SK-MEL-5 (cell line): ENCODE measurements around the gene FH. TPM values are rescaled to one million over a fixed set of nuclear protein-coding genes. Genes with fewer than 3 reads are reported as not detected.

Experiments
- DNase-seq: peaks from one replicate; pipeline ENCODE4 v3.0.0-alpha.2; 2016; ENCODE audit warnings: low read depth, low spot score
- in situ Hi-C: cut with HindIII; loops from 2 replicates; pipeline ENCODE4 v1.10.0; 2016; ENCODE audit warnings: low sequenced_read_pairs, high pct_unique_total_duplicates, low pct_unique_long_range_greater_than_20kb
- total RNA-seq: library from RNA; depleted of rRNA; stranded (reverse); fragments of >200 nt; shearing (Covaris generic); gene quantifications from 2 replicates; pipeline ENCODE4 v1.2.3, GENCODE V29; 2014; rRNA removed

FH gene
- total RNA-seq, 1 experiment from 2014 or later: 79.1 TPM

DNA sequence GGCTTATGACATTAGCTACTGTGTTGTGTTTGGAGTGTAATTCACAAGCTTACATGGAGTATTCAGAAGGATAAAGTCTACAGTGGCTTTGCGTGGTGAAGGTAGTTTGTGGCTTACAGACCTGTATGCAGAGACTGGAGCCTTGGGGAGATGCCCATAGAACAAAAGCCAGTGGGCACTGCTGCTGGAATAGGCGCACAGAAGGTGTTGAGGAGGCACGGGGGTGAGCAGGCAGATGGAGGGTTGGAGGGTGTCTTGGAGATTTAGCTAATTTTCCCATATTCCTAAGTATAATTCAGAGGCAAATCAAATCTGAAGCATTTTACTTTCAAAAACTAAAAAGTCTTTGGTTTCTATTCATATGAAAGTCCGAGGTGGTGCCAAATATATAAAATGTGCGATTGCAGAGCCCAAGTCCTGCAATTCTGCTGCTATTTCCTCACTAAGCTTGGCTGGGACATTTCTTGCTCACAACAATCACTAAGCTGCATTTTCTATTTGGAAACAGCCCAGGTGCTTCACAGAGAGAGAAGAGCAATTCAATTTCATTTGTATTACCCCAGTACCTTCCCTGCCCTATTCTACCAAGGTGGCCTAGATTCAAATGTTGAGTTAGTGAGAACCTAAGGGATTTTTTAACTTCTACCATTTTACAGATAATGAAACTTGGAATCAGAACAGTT, 48.5 kb downstream of the FH start:
- in situ Hi-C loops: no loop called here
- DNase-seq: no peak

- no peak for DNase-seq
- in situ Hi-C loops: no loop called here
Measured at GRCh38 chr1:241470361-241470760, 49.2 kb downstream of the FH start.

GRCh38 chr1:241465673-241466072, 53.9 kb downstream of the FH start:
- in situ Hi-C loops: no loop called here
- no peak for DNase-seq

GRCh38 chr1:241464985-241465384, 54.6 kb downstream of the FH start:
- in situ Hi-C loops: no loop called here
- DNase-seq: peak; percentile 2

GRCh38 chr1:241462391-241462790, 57.2 kb downstream of the FH start:
- no peak for DNase-seq
- in situ Hi-C loops: no loop called here

- no peak for DNase-seq
- in situ Hi-C loops: no loop called here
Measured at GRCh38 chr1:241460098-241460873, 59.3 kb downstream of the FH start.

GRCh38 chr1:241459186-241459802, 60.3 kb downstream of the FH start:
- DNase-seq: peak; percentile 26
- in situ Hi-C loops: no loop called here

DNA sequence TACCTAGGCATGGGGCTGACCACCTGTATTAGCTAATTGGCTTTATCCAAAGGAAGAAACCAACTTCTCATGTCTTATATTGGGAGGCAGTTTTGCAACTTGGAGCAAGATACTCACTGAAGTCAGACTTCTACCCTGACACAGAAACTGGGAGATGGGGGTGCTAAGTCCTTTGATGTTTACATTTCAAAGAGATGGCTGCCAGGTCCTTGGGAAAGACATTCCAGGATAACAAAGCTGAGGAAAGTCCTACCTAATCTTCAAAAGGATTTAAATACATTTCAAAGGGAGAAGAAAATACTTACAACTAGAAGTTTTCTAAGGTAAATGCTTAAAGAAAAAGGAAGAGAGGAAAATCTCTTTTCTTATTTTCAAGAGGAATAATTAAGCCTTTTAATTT, 62.1 kb downstream of the FH start:
- in situ Hi-C loops: no loop called here
- no peak for DNase-seq

- in situ Hi-C loops: no loop called here
Measured at GRCh38 chr1:241456743-241457142, 62.8 kb downstream of the FH start.

GRCh38 chr1:241453732-241454131, 65.8 kb downstream of the FH start:
- no peak for DNase-seq
- in situ Hi-C loops: no loop called here

More at GRCh38 chr1:241456743-241457142, 62.8 kb downstream of the FH start:
- no peak for DNase-seq

DNA sequence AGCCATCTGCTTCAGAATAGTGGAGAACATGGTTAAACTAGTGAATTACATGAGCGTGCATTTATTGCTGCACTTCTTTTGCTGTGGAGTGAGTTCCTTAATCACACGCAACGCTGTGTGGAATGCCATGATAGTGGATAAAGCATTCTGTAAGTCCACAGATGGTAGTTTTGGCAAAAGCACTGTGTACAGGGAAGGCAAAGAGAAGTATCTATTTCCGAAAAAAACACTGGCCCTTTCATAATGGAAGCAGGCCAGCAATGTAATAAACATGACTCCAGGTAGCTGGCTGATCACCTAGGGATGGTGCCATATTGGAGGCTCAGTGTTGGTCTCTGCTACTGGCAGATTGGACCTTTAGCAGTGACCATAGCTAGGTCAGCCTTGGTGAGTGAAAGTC, 67.6 kb downstream of the FH start:
- in situ Hi-C loops: no loop called here
- DNase-seq: no peak

Other genes starting within 250 kb of the FH start
- gene RGS7, start 162.6 kb downstream of the FH start, total RNA-seq: 1.6 and 1.8 TPM in 2 replicates
- 0.08 and 0.40 TPM in 2 replicates for gene KMO, start 12.6 kb upstream of the FH start, total RNA-seq
- 10.8 and 11.6 TPM in 2 replicates for gene CHML, start 120.6 kb upstream of the FH start, total RNA-seq
- 8.8 and 10.2 TPM in 2 replicates for gene OPN3, start 120.6 kb upstream of the FH start, total RNA-seq
- gene WDR64, start 132.5 kb upstream of the FH start, total RNA-seq: not detected in 2 replicates